Ovary (tissue), 9 donors: Measurements from ENCODE around the gene PTPRK. TPM values are rescaled to one million over a fixed set of nuclear protein-coding genes. Genes with fewer than 3 reads are reported as not detected.

Source experiments
- DNase-seq, 5 donors: peaks; one replicate each; pipeline ENCODE4 v3.0.0-alpha.2; 2019 to 2020
- H3K27ac ChIP-seq, 2 donors: fragments of 200-600 bp; one replicate each; pipeline versions ENCODE4 v1.5.1 to v1.8.0; 2019 to 2022
- H3K27me3 ChIP-seq: fragments of 200-600 bp; one replicate; pipeline ENCODE4 v1.8.0; 2022
- H3K36me3 ChIP-seq: fragments of 200-600 bp; sonication (generic); one replicate; pipeline ENCODE4 v1.5.1; 2019
- H3K4me1 ChIP-seq: one replicate; pipeline ENCODE4 v1.8.1; 2013; ENCODE audit warnings: mild to moderate bottlenecking, moderate library complexity; ENCODE audit not compliant: insufficient read depth
- H3K4me3 ChIP-seq: fragments of 200-600 bp; sonication (generic); one replicate; pipeline ENCODE4 v1.5.1; 2017
- H3K9me3 ChIP-seq, 2 donors: fragments of 200-600 bp in 1 of 2; sonication (generic) in 1 of 2; one replicate each; pipeline versions ENCODE4 v1.5.1 to v1.8.1; 2013 to 2019; ENCODE audit warnings: mild to moderate bottlenecking in 1 of 2, moderate library complexity in 1 of 2
- CTCF ChIP-seq, 3 donors: fragments of 450-650 bp in 2 of 3; fragments of 200-600 bp in 1 of 3; IDR thresholded peaks; one replicate each; pipeline versions ENCODE4 v1.5.1 to v1.8.0; 2016 to 2022; ENCODE audit warnings: antibody characterized with exemption in 3 of 3, mild to moderate bottlenecking in 1 of 3
- EP300 ChIP-seq: sonication (generic); formaldehyde crosslinking; IDR thresholded peaks from one replicate; pipeline ENCODE4 v1.6.1; 2017; ENCODE audit warnings: antibody characterized with exemption
- POLR2A ChIP-seq: fragments of 450-650 bp; IDR thresholded peaks from one replicate; pipeline ENCODE4 v1.6.1; 2017; ENCODE audit warnings: antibody characterized with exemption, mild to moderate bottlenecking, moderate library complexity
- WGBS, 3 donors: extraction: QIAGEN DNeasy Blood & Tissue Kit in 1 of 3; methylation state at CpG; one replicate each; pipeline versions ENCODE4 v1.1.5 to v1.1.7; 2013 to 2017; 5-methylcytosine and 5-hydroxymethylcytosine counted together
- intact Hi-C, 4 donors: fragments of 100-400 bp; cut with DNase I; formaldehyde crosslinking; loops; one replicate each; pipeline versions ENCODE4 v1.11.0 to v1.15.1; 2022 to 2023
- polyA plus RNA-seq, 2 donors: library from polyadenylated mRNA; stranded (reverse); fragments of 200-250 nt in 1 of 2; fragments of 350-450 nt in 1 of 2; fragmentation: Illumina TruSeq in 1 of 2; extraction: RNeasy Lipid Tissue Mini Kit (QIAGEN cat#74804) in 1 of 2; gene quantifications; one replicate each; pipeline ENCODE4 v1.2.3, GENCODE V29; 2013 to 2014
- total RNA-seq, 7 donors: library from RNA; depleted of rRNA in 2 of 7; stranded (reverse); fragments of >200 nt in 2 of 7; fragmentation: NEBNext Ultra II Directional in 3 of 7; extraction: Animal tissue kit (Norgen Biotek cat#: 25700) in 3 of 7; gene quantifications; one replicate each; pipeline versions ENCODE4 v1.1.0 to v1.2.4, GENCODE V29; 2016 to 2023
- donor health status: DM: no; HTN: no; CAD: no; lungs with moderate emphysema.
- donor health status: DM: no; HTN: no; CAD: no.
- donor health status: Bipolar disorder and iron deficiency.
- donor health status: DM: yes; HTN: yes; CAD: no.
- donor health status: DM: no; HTN: no; CAD: no.
- donor health status: DM: yes; HTN: yes; CAD: no.

PTPRK gene
- total and polyA plus RNA-seq, 9 donors, result 24.0 to 50.7 (median 44.1) TPM

DNA sequence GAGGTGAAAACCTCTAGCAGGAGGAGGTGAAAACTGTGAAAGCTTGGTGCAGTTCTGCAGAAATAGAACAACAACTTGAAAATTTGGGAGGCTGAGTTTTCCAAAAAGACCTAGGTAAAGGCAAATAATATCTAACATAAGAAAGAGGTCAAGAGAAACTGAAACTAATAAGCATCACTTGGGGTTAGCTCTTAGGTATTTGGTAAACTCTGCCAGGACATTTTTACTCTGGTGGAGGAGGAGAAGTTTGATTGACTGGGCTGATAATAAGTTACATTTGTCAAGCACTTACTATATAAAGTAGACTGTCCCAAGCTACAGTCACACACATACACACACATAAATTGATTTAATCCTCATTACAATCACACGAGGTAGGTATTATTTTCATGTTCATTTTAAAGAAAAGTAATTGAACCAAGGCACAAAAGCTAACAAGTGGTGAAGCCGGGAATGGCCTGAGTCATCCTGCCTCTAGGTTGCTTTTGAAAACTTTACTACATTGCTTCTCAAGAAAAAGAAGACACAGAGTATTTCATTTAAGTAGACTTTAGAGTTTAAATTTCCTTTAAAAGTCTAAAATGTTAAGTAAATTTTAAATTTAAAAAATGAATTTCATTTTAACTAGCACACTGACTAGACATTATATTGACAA lies 275.5 kb downstream of the PTPRK start:
- WGBS, 3 donors, result 87 to 92% (median 90%) methylated on average over 2 of the region's 2 CpGs
- Histone ChIP-seq H3K4me3 (no peak overlapping the region), H3K4me1 (no peaks in the 10 kb centered on the region), H3K36me3 (no peaks in the 10 kb centered on the region), H3K27ac (no peak overlapping the region), H3K9me3 (no peaks in the 10 kb centered on the region), H3K27me3 (no peaks in the 10 kb centered on the region)
- DNase-seq, result no peak
- TF ChIP-seq CTCF (IDR thresholded peaks at IDR 0.05), result no peak
- no peak for TF ChIP-seq POLR2A
- TF ChIP-seq EP300, result no peak
- intact Hi-C loops, result no loop called here

GRCh38 chr6:128242765-128243403 lies 277.5 kb downstream of the PTPRK start:
- WGBS, 3 donors, result 97 to 99% (median 98%) methylated on average over 3 of the region's 3 CpGs
- intact Hi-C loops, result no loop called here
- no peaks in the 10 kb centered on the region for H3K36me3 ChIP-seq
- H3K4me3 ChIP-seq, result no peak overlapping the region
- H3K27ac ChIP-seq, result no peak overlapping the region
- H3K4me1 ChIP-seq, result no peaks in the 10 kb centered on the region
- no peaks in the 10 kb centered on the region for H3K27me3 ChIP-seq
- H3K9me3 ChIP-seq, result no peaks in the 10 kb centered on the region
- TF ChIP-seq EP300, result no peak
- TF ChIP-seq POLR2A, result no peak
- TF ChIP-seq CTCF (IDR thresholded peaks at IDR 0.05), result no peak
- DNase-seq, result no peak

- no peaks in the 10 kb centered on the region for H3K27me3 ChIP-seq
- no peak for TF ChIP-seq POLR2A
- TF ChIP-seq EP300, result no peak
- no peak for TF ChIP-seq CTCF (IDR thresholded peaks at IDR 0.05)
Measured at GRCh38 chr6:128241216-128241615, 279.2 kb downstream of the PTPRK start.

DNA sequence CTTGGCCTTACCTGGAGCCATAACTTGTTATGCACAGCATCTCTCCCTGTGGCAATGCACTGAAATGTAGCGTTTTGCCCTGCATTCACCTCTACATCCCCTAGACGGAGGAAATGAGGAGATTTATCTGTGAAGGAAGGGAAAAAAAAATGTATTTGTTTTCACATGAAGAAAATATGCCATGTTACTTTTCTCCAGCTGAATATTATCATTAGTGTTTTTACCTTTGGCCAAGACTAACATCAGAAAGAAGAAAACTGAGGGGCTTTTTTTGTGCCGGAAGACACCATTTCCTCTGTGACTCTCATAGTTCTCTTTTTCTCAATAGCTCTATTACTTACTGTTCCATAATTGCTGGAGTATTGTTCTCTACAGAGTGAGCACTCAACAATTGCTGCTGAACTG lies 280.4 kb downstream of the PTPRK start:
- H3K27ac ChIP-seq, result no peak overlapping the region
- no peaks in the 10 kb centered on the region for H3K4me1 ChIP-seq
- TF ChIP-seq CTCF (IDR thresholded peaks at IDR 0.05) (no peak), POLR2A (no peak), EP300 (no peak)
- no peaks in the 10 kb centered on the region for H3K36me3 ChIP-seq
- no peaks in the 10 kb centered on the region for H3K9me3 ChIP-seq
- WGBS, 3 donors, result 63 to 73% (median 65%) methylated on average over 3 of the region's 3 CpGs
- no peak for DNase-seq
- no peaks in the 10 kb centered on the region for H3K27me3 ChIP-seq
- intact Hi-C loops, result no loop called here
- no peak overlapping the region for H3K4me3 ChIP-seq

More at GRCh38 chr6:128241216-128241615, 279.2 kb downstream of the PTPRK start:
- Histone ChIP-seq H3K4me1 (no peaks in the 10 kb centered on the region), H3K4me3 (no peak overlapping the region), H3K36me3 (no peaks in the 10 kb centered on the region), H3K9me3 (no peaks in the 10 kb centered on the region), H3K27ac (no peak overlapping the region)
- intact Hi-C loops, result no loop called here
- 77 to 95% (median 86%) methylated on average over 3 of the region's 3 CpGs for WGBS, 3 donors
- no peak for DNase-seq
